HG03025 (cell line): ENCODE measurements around the gene MAN2C1.
"Not testable (repeated sequence)": the region's sequence is repeated elsewhere in the genome, so short reads cannot be mapped to it uniquely, and the experiment has no call there.

Source experiments
- ATAC-seq: cut with Tn5 transposase; IDR thresholded peaks from one replicate; pipeline ENCODE4 v1.9.1; 2021; ENCODE audit warnings: mild to moderate bottlenecking, moderate library complexity; ENCODE audit not compliant: unreplicated experiment, low FRiP score

The MAN2C1 gene

DNA sequence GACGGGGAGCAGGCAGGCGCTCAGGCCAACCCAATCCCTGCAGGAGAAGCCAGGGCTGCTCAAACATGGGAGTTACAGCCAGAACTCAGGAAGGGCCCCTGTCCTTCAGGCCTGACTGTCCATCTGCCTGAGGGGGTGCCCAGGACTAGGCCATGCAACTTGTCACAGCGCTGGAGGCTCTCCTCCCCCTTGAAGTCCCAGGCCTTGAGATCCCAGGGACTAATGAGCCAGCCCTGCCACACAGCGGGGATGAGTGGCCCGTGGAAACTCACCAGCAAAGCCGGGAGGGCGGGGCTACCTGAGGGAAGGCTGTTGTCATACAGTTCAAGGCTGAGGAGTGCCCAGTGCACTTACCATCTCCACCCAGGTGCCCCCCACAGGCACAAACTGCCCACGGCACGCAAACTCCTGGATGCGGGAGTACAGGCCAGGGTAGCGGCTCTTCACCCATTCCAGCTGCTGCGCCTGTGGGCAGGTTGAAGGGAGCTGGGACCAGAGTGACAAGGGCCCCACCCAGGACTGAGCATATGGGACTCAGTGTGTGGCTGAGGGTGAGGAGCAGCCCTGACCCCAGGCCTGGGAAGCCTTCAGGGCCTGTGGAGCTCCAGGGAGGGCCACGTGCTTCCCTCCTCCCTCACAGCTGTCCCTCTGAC lies 6.3 kb downstream of the MAN2C1 start:
- no peak for ATAC-seq

DNA sequence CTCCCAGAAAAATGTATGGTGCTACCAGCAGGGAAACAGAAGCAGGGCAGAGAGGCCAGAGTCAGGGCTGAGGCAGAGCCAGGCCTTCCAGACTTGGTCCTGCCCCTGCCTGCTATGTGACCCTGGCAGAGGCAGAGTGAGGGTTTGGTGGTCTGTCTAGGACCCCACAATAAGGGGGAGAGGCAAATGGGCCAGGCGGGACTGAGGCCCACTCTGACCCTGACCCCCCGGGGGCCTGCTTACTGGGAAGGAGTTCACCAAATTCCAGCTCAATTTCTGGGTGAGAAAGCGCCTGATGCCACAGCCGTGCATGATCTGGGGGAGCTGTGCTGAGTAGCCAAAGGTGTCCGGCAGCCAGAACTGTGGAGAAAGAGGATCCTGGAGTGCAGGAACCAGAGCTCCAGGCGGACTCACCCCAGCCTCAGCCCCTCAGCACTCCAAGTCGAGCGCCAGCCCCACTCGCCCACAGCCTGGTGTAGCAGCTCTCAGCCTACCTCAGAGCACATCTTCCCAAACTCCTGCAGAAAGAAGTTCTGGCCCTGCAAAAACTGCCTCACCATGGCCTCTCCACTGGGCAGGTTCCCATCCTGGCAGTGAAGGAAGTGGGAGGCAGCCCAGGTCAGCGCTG lies 6.9 kb downstream of the MAN2C1 start:
- no peak for ATAC-seq

GRCh38 chr15:75360856-75361255 lies 7.6 kb downstream of the MAN2C1 start:
- ATAC-seq, result no peak

DNA sequence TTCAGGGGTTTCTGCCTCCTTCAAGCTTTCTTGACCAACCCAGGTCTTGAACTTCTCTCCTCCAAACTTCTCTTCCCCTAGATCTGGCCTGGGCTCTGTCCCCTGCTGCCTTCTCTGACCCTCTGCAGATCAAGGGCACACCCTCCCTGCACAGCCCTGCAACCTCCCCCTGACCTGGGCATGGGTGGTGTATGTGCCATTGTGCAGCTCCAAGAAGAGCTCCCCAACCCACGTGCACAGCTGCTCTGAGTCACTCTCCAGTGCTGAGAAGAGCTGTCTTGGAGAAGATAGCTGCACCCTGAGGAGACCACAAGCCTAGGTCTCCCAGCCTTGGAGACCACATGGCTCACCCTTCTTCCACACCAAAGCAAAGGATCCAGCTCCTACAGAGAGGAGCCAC lies 8.0 kb downstream of the MAN2C1 start:
- no peak for ATAC-seq

- ATAC-seq, result no peak
These were observed 8.7 kb downstream of the MAN2C1 start for GRCh38 chr15:75359537-75360250.

GRCh38 chr15:75358771-75359536 lies 9.5 kb downstream of the MAN2C1 start:
- no peak for ATAC-seq

DNA sequence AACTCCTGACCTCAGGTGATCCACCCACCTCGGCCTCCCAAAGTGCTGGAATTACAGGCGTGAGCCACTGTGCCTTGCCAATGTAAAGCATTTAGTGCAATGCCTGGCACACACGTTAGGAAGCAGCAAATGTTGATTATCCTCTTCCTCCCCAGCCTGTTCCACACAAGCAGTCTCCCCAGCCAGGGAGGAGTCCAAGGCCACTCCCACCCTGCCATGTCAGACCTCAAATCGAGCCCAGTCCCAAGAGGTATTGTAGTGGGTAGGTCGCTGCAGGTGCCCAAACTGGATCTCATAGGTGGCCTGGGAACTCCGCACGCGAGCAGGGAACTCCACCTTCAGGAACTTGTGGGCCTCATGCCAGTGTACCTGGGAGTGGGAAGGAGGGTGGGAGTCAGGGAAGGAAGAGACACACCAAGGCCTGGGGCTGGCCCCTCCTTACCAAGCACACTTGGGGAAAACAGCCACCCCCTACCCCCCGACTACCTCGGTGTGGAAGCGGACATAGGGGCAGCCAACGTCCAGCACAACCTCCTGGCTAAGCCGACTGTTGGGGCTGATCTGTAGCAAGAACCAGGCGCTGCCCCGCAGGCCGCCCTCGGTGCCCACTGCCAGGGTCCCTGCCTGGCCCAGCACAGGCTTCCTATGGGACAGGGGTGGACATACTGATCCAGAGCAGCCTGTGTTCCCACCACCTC lies 10.3 kb downstream of the MAN2C1 start:
- ATAC-seq, result no peak

DNA sequence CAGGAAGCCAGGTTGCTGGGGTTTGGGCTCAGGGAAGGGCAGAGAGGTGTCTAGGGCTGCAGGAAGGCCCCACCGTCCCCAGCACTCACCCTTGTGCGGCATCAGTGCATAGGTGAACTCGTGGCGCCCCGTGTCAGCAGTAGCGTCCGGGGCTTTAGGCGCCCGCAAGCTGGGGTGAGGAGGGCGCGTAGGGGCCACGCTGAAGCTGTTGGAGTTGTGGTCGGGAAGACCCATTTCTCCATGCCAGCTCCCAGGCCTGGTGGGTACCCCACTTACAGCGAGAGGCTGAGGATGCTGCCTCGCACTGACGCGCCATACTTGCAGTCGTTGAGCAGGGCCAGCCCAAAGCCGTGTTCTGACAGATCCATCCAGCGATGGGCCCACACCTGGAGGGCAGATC lies 11.9 kb downstream of the MAN2C1 start:
- no peak for ATAC-seq

DNA sequence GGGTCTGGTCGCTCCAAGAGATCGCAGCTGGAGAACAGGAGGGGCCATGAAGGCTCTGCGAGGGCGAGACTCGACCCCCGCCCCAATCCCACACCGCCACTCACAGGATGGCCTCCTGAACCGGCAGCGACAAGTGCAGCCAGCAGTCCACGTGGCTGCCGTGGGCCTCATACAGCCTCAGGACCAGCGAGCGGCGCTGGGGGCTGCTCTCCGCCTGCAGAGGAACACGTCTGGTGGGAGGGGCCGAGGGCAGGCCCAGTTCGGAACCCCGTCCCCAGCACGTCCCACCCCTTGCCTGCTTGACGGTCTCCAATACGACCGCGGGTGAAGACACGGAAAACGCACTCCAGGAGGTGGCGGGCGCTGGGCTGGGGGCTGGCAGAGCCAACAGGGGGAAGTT lies 12.4 kb downstream of the MAN2C1 start:
- no peak for ATAC-seq

GRCh38 chr15:75355369-75355768 lies 13.0 kb downstream of the MAN2C1 start:
- ATAC-seq, result no peak

DNA sequence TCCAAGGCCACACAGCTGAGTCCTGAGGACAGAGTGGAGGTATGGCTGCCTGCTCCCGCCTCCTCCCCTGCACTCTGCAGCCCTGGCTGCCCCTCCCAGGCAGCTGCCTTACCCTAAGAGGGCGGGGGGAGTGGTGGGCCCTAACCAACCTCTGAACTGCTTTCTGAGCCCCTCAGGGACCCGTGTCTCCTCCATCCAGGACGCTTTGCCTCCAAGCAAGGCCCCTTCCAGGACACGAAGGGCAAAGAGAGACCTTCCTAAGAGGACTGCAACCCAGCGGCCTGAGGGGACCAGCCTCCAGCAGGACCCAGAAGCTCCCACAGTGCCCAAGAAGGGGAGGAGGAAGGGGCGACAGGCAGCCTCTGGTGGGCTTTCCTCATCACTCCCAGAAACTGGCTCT lies 14.0 kb downstream of the MAN2C1 start:
- ATAC-seq, result no peak

DNA sequence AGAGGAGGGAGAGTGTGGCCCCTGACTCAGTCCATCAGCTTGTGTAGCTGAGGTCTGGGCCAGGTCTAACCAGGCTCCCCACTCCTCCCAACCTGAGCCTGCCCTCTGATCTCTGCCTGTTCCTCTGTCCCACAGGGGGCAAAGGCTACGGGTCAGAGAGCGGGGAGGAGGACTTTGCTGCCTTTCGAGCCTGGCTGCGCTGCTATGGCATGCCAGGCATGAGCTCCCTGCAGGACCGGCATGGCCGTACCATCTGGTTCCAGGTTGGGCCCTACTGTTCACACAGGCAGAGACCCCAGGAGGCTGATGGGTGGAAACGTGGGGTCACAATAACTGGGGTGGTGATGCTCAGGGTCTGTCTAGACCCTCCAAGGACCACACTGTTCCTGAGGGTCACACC lies 14.8 kb downstream of the MAN2C1 start:
- no peak for ATAC-seq

DNA sequence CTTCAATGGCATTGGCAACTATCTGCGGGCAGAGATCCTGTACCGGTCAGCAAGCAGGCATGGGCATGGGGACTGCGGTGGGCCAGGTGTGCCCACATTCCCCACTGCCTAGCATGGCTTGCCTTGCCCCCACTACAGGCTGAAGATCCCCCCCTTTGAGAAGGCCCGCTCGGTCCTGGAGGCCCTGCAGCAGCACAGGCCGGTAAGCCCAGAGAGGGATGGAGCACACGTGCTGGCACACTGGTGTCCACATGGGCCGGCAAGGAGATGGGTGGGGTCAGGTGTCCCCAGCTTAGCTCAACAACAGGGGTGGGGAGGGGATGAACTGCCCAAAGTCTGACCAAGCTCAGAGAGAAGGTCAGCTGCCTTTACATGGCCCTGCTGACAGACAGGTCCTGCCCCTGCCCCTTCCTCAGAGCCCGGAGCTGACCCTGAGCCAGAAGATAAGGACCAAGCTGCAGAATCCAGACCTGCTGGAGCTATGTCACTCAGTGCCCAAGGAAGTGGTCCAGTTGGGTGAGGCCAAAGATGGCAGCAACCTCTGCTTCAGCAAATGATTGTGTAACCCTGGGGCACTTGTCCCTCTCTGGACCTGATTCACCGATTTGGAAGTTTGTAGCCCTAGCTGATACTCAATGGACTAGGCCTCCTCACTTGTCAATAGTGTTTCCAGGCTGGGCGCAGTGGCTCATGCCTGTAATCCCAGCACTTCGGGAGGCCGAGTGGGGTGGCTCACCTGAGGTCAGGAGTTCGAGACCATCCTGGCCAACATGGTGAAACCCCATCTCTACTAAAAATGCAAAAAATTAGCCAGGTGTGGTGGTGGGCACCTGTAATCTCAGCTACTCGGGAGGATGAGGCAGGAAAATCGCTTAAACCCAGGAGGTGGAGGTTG lies 16.0 kb downstream of the MAN2C1 start:
- no peak for ATAC-seq

- no peak for ATAC-seq
These were observed 17.6 kb downstream of the MAN2C1 start for GRCh38 chr15:75350601-75351361.

GRCh38 chr15:75349851-75350588 lies 18.4 kb downstream of the MAN2C1 start:
- ATAC-seq, result no peak

GRCh38 chr15:75349351-75349669 lies 19.1 kb downstream of the MAN2C1 start:
- not testable (repeated sequence) for ATAC-seq

- ATAC-seq, result no peak
These were observed 19.7 kb downstream of the MAN2C1 start for GRCh38 chr15:75348562-75349350.
